ENCODE data around the gene HNF1A.

Gene HNF1A

DNA sequence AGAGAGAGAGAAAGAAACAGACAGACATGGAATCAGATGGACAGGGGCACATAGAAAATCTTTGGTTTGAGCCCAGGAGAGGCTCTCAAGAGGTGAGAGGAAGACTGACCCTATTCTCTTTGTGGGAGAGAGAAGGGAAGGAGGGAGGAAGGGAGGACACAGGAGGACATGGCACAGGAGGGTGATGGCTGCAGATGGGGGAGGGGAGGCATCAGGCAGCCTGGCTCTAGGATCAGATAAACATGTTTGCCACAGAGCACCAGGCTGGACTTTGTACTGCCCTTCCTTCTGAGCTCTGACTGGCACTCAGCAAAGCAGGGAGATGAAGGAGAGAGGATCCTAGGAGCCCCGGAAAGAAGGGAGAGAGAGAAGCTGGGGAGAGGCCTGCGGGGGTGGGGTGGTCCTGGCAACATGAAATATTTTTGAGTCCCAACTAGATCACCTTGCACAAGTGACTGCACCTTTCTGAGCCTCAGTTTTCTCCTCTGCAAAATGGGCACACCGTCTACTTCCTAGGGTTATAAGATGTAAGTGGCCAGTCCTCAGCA lies 6.1 kb downstream of the HNF1A start:
- DNase-seq (ENCODE audit: low read depth in 1 of 2, low spot score in 1 of 2), result no peak

DNA sequence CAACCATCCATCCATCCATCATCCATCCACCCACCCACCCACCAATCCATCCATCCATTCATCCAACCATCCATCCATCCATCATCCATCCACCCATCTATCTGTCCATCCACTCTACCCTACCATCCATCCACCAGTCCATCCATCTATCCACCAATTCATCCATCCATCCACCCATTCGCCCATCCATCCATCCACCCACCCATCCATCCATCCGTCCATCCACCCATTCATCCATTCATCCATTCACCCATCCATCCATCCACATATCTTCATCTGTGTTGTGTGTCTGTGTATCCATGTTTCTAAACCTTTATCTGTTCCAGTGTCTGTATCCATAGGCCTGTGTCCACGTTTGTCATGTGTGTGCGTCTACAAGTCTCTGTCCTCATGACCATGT lies 9.9 kb downstream of the HNF1A start:
- DNase-seq (ENCODE audit: low read depth in 1 of 2, low spot score in 1 of 2), result no peak

DNA sequence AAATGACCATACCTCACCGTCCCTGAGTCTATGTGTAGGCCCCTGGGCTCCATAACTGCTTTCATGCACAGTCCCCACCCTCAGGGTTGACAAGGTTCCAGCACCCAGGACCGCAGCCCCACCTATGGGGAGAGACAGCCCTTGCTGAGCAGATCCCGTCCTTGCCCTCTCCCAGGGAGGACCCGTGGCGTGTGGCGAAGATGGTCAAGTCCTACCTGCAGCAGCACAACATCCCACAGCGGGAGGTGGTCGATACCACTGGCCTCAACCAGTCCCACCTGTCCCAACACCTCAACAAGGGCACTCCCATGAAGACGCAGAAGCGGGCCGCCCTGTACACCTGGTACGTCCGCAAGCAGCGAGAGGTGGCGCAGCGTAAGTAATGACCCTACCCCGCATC lies 10.3 kb downstream of the HNF1A start:
- DNase-seq (ENCODE audit: low read depth in 1 of 2, low spot score in 1 of 2), result no peak

DNA sequence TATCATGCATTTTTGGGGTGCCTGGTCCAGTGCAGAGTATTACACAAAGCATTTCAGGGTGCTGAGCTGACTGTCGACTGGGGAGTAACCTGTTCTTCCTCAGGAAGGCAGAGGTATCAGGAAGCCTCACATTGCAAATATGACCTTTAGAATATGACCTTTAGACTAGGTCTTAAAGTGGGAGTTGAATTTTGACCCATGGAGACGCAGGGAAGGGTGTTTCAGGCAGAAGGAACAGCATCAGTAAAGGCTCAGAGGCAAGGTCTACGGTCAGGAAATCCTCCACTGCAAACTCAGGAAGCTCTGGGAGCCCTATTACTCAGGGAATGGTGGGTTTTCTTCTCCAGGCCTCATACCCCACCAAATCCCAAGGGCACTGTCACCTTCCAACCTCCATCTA lies 11.3 kb downstream of the HNF1A start:
- no peak for DNase-seq (ENCODE audit: low read depth in 1 of 2, low spot score in 1 of 2)

DNA sequence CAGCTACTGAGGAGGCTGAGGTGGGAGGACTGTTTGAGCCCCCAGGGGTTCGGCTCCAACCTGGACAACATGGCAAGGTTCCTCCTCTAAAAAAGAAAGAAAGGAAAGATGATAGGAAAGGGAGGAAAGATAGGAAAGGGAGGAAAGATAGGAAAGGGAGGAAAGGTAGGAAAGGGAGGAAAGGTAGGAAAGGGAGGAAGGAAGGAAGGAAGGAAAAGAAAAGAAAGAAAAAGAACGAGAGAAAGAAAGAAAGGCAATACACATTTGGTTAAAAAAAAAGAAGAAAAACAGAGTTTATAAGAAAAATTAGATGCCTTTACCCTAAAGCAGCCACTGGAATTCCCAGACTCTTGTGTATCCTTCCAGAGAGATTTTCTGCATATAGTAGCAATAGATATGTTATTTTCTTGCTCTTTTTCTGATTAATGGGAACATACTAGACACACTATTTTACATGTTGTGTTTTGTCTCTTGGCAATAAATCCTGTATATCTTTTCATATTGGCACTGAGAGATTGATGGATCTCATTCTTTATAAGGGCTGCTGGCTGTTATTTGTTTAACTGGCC lies 12.2 kb downstream of the HNF1A start:
- no peak for DNase-seq (ENCODE audit: low read depth in 1 of 2, low spot score in 1 of 2)

DNA sequence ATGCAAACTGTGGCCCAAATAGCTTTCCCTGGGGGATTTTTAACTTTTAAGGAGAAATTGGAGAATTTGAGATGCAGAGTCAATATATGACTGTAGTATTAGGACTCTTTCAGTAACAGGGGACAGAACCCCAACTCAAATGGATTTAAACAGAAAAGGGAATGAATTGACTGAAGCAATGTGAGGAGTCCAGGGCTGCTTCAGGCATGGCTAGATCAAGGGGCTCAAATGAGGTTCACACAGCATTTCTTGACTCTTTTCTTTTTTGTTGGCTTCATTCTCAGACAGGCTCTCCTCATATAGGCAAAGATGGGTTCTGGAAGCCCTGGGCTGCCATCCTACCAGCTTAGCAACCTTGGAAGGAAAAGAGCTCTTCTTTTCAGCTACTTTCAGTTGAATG lies 13.6 kb downstream of the HNF1A start:
- DNase-seq (ENCODE audit: low read depth in 1 of 2, low spot score in 1 of 2), result no peak

DNA sequence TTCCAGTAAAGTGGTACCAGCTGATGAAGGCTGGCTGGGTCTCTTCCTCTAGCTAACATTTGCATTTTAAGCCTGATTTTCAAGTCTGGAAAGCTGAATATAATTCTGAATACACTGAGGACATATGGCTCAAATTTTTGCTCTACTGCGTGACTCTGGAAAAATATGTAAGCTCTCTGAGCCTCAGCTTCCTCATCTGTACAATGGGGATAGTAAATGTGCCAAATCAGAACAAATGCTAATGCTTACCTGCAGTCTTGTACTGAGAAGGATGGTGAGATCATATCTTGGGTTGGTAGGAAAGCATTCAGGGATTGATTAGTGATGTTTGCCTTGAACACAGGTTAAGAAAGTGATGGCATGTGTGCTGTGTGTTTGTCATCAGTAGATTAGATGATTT lies 14.6 kb downstream of the HNF1A start:
- DNase-seq (ENCODE audit: low read depth in 1 of 2, low spot score in 1 of 2), result no peak

DNA sequence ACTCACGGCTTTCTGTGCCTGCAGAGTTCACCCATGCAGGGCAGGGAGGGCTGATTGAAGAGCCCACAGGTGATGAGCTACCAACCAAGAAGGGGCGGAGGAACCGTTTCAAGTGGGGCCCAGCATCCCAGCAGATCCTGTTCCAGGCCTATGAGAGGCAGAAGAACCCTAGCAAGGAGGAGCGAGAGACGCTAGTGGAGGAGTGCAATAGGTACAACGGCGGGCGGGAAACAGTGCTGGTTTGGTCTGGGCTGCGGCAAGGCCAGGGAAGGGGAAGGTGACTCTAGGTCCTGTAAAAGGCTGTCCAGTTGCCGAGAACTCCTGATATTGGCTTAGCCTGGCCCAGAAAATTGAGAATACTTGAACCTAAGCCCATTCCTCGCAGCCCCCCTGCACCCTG lies 15.2 kb downstream of the HNF1A start:
- DNase-seq (ENCODE audit: low read depth in 1 of 2, low spot score in 1 of 2), result no peak

DNA sequence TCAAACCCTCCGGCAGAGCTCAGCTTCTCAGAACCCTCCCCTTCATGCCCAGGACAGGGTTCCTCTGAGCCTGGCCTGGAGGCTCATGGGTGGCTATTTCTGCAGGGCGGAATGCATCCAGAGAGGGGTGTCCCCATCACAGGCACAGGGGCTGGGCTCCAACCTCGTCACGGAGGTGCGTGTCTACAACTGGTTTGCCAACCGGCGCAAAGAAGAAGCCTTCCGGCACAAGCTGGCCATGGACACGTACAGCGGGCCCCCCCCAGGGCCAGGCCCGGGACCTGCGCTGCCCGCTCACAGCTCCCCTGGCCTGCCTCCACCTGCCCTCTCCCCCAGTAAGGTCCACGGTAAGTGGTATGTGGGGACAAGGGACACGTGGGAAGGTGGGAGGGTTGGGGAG lies 15.7 kb downstream of the HNF1A start:
- DNase-seq (ENCODE audit: low read depth in 1 of 2, low spot score in 1 of 2), result no peak

DNA sequence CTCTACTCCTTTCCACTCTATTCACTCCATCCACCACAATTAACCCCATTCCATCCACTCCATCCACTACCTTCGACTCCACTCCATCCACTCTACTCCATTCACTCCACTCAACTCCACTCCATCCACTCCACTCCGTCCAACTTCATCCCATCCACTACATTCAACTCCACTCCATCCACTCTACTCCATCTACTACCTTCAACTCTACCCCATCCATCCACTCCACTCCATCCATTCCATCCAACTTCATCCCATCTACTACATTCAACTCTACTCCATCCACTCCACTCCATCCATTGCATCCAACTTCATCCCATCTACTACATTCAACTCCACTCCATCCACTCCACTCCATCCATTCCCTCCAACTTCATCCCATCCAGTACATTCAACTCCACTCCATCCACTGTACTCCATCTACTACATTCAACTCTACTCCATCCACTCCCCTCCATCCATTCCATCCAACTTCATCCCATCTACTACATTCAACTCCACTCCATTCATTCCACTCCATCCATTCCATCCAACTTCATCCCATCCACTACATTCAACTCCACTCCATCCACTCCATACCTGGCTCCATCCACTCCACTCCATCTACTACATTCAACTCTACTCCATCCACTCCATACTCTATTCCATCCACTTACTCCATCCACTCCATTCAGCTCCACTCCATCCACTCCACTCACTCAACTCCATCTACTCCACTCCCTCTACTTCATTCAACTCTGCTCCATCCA lies 16.4 kb downstream of the HNF1A start:
- DNase-seq (ENCODE audit: low read depth in 1 of 2, low spot score in 1 of 2), result no peak

DNA sequence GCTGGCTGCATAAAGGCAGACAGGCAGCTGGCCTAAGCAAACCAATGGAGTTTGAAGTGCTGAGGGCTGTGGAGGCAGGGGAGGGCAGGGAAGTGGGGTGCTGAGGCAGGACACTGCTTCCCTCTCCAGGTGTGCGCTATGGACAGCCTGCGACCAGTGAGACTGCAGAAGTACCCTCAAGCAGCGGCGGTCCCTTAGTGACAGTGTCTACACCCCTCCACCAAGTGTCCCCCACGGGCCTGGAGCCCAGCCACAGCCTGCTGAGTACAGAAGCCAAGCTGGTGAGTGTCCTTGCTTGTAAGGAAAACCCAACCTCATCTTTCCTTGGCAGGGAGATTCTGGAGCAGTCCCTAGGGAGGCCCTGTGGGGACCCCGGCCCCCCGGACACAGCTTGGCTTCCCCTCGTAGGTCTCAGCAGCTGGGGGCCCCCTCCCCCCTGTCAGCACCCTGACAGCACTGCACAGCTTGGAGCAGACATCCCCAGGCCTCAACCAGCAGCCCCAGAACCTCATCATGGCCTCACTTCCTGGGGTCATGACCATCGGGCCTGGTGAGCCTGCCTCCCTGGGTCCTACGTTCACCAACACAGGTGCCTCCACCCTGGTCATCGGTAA lies 17.9 kb downstream of the HNF1A start:
- DNase-seq (ENCODE audit: low read depth in 1 of 2, low spot score in 1 of 2), result no peak

DNA sequence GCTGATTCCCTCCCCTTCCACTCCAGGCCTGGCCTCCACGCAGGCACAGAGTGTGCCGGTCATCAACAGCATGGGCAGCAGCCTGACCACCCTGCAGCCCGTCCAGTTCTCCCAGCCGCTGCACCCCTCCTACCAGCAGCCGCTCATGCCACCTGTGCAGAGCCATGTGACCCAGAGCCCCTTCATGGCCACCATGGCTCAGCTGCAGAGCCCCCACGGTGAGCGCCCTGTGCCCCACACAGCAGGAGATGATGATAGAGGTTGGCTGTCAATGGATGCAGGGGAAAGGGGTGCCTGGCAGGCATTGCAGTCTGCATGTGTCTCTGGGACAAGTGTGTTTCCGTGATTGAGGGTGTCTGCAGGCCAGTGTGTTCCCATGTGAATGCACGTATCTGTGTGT lies 19.1 kb downstream of the HNF1A start:
- no peak for DNase-seq (ENCODE audit: low read depth in 1 of 2, low spot score in 1 of 2)

DNA sequence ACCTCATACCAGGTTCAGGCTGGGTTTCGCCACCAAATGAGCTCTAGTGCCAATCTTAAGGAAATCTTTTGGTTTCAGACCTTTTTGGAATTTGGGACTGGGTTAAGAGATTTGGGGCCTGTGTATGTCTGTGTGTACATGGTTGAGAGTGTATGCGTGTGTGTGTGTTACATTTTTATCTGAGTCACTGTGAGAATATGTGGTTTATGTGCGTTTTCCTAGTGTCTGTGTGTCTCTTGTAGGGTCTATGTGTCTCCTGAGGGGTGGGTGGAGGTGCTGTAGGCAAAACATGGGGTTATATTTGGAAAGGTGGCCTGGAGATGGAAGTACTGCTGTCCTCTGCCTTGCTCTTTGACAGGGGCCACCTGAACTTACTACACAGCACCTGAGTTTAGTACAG lies 20.1 kb downstream of the HNF1A start:
- no peak for DNase-seq (ENCODE audit: low read depth in 1 of 2, low spot score in 1 of 2)

DNA sequence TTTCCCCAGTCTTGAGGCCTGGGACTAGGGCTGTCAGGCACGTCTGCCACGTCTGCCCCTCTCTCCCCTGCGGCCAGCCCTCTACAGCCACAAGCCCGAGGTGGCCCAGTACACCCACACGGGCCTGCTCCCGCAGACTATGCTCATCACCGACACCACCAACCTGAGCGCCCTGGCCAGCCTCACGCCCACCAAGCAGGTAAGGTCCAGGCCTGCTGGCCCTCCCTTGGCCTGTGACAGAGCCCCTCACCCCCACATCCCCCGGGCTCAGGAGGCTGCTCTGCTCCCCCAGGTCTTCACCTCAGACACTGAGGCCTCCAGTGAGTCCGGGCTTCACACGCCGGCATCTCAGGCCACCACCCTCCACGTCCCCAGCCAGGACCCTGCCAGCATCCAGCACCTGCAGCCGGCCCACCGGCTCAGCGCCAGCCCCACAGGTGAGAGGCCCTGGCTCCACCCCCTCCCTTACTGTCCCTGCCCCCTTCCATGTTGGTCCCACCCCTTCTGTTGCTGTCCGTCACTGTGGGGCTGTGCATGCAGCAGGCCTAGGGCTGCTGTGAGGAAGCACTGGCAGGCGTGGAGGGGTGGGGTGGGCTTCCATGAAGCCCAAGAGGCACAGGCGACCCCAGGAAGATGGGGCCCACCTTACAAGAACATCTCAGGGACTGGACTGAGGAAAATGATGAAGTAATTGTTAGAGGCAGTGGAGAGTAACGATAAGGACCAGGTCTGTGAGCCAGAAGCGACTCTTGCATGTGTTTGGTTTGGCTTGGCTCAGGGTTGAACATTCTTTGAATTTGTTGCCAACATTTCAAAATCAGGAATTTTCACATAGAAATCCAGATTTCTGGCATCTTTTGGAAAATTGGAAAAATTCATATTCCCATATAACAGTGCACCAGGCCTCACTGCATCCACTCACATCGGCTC lies 21.1 kb downstream of the HNF1A start:
- no peak for DNase-seq (ENCODE audit: low read depth in 1 of 2, low spot score in 1 of 2)

DNA sequence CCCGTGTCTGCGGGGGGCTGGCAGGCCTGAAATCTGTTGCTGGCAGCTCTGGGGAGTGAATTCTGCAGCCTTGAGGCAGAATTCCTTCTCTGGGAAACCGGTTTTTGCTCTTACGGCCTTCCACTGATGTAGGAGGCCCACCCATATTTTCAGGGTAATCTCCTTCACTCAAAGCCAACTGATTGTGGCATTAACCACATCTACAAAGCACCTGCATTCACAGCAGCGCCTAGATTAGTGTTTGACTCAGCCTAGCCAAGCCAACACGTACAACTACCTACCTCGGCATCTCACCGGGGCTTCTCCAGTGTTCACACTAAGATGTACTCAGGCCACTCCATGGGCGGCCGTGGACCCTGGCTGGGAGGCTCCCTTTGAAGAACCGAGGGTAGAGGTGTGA lies 22.2 kb downstream of the HNF1A start:
- no peak for DNase-seq (ENCODE audit: low read depth in 1 of 2, low spot score in 1 of 2)

DNA sequence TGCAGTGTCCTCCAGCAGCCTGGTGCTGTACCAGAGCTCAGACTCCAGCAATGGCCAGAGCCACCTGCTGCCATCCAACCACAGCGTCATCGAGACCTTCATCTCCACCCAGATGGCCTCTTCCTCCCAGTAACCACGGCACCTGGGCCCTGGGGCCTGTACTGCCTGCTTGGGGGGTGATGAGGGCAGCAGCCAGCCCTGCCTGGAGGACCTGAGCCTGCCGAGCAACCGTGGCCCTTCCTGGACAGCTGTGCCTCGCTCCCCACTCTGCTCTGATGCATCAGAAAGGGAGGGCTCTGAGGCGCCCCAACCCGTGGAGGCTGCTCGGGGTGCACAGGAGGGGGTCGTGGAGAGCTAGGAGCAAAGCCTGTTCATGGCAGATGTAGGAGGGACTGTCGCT lies 22.7 kb downstream of the HNF1A start:
- DNase-seq (ENCODE audit: low read depth in 1 of 2, low spot score in 1 of 2), result no peak

DNA sequence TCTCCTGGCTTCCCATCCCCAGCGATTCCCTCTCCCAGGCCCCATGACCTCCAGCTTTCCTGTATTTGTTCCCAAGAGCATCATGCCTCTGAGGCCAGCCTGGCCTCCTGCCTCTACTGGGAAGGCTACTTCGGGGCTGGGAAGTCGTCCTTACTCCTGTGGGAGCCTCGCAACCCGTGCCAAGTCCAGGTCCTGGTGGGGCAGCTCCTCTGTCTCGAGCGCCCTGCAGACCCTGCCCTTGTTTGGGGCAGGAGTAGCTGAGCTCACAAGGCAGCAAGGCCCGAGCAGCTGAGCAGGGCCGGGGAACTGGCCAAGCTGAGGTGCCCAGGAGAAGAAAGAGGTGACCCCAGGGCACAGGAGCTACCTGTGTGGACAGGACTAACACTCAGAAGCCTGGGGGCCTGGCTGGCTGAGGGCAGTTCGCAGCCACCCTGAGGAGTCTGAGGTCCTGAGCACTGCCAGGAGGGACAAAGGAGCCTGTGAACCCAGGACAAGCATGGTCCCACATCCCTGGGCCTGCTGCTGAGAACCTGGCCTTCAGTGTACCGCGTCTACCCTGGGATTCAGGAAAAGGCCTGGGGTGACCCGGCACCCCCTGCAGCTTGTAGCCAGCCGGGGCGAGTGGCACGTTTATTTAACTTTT lies 23.6 kb downstream of the HNF1A start:
- DNase-seq (ENCODE audit: low read depth in 1 of 2, low spot score in 1 of 2), result no peak

DNA sequence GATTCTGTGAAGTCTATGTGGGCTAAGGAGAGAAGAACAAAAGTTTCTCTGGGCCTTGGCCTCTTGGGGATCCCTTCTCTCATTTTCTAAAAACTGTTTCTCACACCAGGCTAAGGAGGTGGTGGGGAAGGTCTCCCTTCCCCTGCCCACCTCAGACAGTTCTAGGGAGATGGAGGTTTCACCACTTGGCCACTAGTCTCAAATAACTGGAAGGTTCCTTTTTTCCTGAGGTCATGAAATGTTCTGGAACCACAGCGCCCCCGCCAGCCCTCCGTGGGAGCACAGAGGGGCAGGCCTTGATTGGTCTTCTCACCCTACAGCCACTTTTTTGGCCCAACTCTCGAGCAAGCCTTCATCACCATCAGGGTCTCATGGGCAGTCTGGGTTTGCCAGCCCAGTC lies 25.3 kb downstream of the HNF1A start:
- no peak for DNase-seq (ENCODE audit: low read depth in 1 of 2, low spot score in 1 of 2)

DNA sequence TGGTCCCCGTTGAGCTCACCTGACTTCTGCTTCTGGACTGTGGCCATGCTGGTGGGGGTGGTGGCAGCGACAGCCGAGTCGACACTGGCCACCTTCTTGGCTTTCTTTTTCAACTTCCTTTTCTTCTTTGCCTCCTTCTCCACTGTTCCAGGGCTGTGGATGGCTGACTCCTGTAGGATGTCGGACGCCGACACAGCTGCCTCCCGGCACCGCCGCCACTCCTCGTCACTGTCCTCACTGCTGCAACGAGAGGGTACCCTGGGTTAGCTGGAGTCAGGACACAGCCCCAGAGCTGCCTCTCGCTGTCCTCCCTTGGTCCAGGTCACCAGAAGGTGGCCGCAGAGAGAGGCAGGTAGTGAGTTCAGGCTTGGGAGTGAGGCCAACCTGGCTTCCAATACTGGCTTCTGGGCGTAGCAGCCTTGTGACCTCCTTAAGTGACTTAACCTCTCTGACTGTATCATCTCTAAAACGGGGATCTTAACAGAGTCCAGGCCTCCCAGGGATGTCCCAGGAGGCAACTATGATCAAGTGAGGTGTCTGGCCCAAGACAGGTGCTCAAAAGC lies 26.0 kb downstream of the HNF1A start:
- no peak for DNase-seq (ENCODE audit: low read depth in 1 of 2, low spot score in 1 of 2)

DNA sequence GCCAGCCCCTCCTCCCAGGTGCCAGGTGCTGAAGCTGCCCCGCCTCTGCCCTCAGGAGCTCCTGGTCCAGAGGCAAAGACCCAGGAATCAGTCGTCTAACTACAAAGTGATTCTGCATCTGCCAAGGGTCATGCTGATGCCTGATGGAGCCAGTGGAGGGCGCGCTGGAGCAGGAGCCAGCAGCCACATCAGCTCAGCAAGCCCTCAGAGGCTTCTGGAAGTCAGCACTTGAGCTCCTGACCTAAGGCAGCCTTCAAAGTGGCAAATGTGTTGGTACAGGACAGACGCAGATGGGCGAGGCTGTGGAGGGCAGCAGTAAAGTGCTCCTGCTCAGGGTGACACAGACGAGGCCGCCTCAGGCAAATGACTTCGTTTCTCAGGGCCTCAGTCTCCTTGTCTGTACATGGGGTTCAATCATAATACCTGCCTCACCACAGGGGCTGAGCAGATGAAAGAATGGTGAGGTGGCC lies 27.0 kb downstream of the HNF1A start:
- DNase-seq (ENCODE audit: low read depth in 1 of 2, low spot score in 1 of 2), result peak in 1 of 2 donors; percentile 11
